Tibial nerve (tissue), 4 donors: ENCODE measurements around the gene KCNT2.

Source experiments
- CTCF ChIP-seq, 5 experiments: fragments of 200-600 bp in 3 of 5; fragments of 450-650 bp in 2 of 5; sonication (generic) in 3 of 5; IDR thresholded peaks; one replicate each; pipeline ENCODE4 v1.5.1; 2016 to 2019; ENCODE audit warnings: antibody characterized with exemption in 5 of 5, mild to moderate bottlenecking in 3 of 5, moderate library complexity in 2 of 5
- EP300 ChIP-seq, 2 donors: sonication (generic); formaldehyde crosslinking; IDR thresholded peaks; one replicate each; pipeline ENCODE4 v1.6.1; 2017; ENCODE audit warnings: antibody characterized with exemption in 2 of 2, mild to moderate bottlenecking in 1 of 2
- POLR2A ChIP-seq, 2 donors: fragments of 450-650 bp; IDR thresholded peaks; one replicate each; pipeline ENCODE4 v1.6.1; 2017; ENCODE audit warnings: antibody characterized with exemption in 2 of 2, mild to moderate bottlenecking in 2 of 2, moderate library complexity in 2 of 2

DNA sequence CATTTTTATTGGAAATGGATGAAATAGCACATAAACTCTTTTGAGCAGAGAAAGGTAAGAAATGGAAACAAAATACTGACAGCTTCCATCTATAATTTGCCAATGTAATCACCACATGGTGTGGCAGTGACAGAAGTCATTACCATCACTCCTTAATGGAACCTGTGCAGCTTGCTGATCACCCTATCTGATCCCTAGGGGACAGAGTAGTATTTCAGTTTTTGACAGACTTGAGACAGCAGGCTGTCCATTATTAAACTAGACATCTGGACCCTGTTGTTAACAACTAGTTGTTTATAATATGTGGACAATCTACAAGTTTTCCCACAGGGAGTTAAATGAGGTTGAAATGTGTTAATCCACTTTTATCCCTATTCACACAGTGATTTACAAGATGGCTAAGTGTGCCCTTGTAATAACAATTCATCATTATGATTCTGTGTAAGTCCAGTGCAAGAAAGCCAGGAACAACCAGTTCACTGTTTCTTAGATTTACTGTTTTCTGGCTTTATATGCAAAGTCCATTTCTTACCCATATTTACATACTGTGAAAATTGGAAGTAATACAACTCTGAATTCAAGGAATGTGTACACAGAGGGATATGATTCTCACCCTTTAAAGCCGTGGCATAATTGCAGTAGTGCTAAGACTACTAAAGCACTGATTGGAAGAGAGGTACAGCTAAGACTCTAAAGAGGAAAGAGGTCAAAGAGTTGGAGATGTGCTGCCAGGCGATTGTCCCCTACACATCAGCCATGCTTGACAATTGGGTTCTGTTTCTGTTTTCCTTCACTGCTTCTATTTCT, 9.1 kb downstream of the KCNT2 start:
- no peak for TF ChIP-seq POLR2A (IDR thresholded peaks at IDR 0.05)
- no peak for TF ChIP-seq CTCF (IDR thresholded peaks at IDR 0.05)
- no peak for TF ChIP-seq EP300 (IDR thresholded peaks at IDR 0.05)
